GM21381 (cell line): ENCODE measurements around the gene WWC2.
"Not testable (repeated sequence)": the region's sequence is repeated elsewhere in the genome, so short reads cannot be mapped to it uniquely, and the experiment has no call there.

Source experiments
- ATAC-seq: cut with Tn5 transposase; IDR thresholded peaks from one replicate; pipeline ENCODE4 v1.9.1; 2021; ENCODE audit warnings: mild to moderate bottlenecking, moderate library complexity; ENCODE audit not compliant: unreplicated experiment

Gene WWC2

DNA sequence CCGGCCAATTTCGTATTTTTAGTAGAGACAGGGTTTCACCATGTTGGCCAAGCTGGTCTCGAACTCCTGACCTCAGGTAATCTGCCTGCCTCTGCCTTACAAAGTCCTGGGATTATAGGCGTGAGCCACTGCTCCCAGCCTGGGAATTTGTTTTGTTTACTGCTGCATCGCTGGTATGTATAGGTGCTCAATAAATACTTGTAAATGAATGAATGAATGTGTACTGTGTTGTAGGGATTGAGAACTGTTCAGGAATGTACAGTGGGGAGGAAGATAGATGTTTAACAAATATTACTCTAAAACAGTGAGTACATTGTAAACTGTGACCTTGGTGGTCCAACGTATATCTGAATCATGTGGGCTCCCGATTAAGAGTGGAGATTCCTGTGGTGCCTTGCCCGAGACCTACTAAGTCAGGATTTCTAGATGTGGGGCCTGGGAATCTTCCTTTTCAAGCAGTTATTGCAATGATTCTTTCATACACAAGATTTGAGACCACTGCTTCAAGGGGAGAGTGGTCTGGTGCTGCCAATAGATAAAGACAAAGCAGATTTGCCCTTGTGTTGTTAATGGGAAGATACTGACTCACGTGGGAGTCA lies 41.0 kb downstream of the WWC2 start:
- no peak for ATAC-seq

DNA sequence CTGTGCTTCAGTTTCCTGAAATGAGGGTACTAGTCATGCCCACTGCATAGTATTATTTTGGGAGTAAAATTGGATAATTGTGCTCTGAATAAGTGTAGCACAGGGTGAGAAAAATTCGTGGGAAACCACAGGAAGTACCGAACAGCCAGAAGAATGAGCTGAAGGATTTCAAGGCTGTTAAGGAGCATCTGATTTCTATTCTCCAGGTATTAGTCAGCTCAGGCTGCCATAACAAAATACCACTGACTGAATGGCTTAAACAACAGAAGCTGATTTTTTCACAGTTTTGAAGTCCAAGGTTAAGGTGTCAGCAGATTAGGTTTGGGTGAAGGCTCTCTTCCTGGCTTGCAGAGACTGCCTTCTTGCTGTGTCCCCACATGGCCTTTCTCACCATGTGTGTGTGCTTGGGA lies 41.9 kb downstream of the WWC2 start:
- no peak for ATAC-seq

GRCh38 chr4:183141997-183142396 lies 42.9 kb downstream of the WWC2 start:
- no peak for ATAC-seq

- ATAC-seq = no peak
These were observed 43.8 kb downstream of the WWC2 start for GRCh38 chr4:183142571-183143550.

GRCh38 chr4:183144787-183145186 lies 45.7 kb downstream of the WWC2 start:
- no peak for ATAC-seq

DNA sequence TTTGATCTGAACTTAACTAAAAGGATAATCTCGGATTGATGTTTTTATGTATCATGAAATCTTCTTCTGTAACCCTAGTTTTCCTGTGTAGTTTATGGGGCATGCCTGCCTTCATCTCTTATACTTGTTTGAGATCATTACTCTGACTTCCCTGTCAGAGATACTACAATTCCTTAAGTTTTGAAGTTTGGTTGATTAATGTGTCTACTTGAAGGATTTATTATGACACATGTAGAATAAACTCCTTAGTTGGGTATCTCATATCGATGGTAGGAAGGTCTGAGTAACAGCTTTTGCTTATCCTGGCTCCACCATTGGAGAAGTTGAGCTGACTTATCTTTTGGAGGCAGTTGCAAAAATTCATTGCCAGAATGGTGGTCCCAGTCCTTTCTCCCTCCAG lies 46.7 kb downstream of the WWC2 start:
- no peak for ATAC-seq

DNA sequence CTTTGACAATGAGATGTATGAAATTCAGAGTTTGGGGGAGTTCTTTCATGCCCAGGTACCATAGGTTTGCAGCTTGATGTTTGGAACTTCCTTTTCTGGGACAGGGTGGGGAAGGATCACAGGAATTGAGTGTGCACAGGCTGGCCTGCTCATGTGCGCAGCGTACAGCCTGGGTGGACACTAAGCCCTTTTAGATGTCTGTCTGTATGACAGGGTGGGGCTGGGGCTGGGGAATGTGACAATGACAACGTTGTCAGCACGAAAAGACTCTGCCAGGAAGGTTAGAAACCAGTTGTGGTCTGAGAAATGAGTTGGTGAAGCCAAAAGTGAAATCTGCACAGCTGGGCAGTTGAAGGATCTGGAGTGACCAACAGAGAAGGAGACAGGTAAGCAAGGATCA lies 47.4 kb downstream of the WWC2 start:
- no peak for ATAC-seq

DNA sequence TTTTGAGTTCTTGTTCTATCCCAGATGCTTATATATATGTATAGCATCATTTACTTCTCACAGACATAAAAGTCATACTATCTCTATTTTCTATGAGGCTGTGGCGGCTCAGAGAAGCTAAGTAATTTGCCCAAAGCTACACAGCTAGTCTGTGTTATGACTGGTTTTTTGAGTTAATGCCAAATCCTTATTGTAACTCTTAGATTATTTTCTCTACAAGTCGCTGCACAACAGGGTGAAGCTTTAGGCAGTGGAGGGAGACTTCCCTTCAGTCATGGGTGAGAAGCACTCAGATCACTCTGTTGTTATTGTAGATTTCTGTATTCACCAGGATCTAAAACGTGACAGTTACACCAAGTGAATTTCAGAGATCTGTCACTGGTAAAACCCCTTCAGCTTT lies 48.1 kb downstream of the WWC2 start:
- no peak for ATAC-seq

DNA sequence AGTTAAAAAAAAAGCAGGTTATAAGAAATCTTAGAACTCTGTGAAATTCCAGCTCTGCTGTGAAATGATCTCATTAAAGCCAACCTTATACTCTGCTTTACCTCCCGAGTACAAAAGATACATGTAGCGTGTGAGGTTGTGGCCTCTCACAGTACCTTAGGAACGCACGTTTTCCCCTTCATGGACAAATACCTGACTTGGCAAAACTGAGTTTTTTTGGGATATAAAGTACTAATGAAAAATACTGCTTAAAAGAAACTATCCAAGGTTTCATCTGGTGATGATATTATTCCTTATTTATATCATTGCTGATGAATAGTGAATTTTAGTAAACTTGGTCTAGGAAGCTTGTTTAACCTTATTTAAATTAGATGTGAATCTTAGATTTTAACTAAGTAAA lies 48.9 kb downstream of the WWC2 start:
- ATAC-seq = no peak

GRCh38 chr4:183149616-183150539 lies 50.8 kb downstream of the WWC2 start:
- no peak for ATAC-seq

DNA sequence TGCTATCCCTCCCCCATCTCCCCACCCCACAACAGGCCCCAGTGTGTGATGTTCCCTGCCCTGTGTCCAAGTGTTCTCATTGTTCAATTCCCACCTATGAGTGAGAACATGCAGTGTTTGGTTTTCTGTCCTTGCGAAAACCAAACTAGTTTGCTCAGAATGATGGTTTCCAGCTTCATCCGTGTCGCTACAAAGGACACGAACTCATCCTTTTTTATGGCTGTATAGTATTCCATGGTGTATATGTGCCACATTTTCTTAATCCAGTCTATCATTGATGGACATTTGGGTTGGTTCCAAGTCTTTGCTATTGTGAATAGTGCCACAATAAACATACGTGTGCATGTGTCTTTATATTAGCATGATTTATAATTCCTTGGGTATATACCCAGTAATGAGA lies 51.6 kb downstream of the WWC2 start:
- ATAC-seq = not testable (repeated sequence)

DNA sequence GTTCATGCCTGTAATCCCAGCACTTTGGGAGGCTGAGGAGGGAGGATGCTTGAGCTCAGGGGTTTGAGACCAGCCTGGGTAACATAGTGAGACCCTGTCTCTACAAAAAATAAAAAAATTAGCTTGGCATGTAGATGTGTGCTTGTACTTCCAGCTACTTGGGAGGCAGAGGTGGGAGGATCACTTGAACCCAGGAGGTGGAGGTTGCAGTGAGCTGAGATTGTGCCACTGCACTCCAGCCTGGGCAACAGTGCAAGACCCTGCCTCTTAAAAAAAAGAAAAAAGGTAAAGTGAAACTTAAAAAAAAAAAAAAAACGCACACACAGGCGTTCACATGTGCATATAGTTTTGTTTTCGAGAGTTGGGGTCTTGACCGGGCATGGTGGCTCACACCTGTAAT lies 53.2 kb downstream of the WWC2 start:
- not testable (repeated sequence) for ATAC-seq

GRCh38 chr4:183153190-183153916 lies 54.3 kb downstream of the WWC2 start:
- ATAC-seq = no peak

- ATAC-seq = no peak
These were observed 55.8 kb downstream of the WWC2 start for GRCh38 chr4:183154701-183155391.

DNA sequence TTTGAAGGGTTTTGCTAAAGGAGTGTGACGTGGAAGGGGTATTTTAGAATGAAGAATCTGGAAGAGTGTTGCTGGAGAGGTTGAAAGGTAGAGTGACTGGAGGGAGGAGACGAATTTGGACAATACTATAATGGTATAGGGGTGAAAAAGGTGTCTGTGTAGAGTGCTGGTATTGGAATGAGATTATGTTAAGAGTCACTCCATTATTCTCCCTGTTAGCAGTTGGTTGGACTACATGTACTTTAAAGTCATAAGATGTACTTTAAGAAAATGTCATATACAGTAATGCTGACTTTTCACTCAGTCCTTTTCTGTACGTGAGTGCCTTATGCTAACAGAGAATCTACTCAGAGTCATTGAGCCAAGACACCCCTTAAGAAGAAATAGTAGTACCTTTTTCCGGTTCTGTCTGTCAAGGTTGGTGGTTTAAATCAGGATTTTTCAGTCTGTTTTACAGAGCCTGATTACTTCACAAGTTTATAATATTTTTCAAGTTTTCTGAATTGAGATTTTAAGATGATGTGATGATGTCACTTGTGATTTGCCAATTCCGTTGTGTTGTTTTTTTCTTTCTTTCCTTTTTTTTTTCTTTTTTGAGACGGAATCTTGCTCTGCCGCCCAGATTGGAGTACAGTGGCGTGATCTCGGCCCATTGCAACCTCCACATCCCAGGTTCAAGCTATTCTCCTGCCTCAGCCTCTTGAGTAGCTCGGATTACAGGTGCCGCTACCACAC lies 56.6 kb downstream of the WWC2 start:
- ATAC-seq = no peak

DNA sequence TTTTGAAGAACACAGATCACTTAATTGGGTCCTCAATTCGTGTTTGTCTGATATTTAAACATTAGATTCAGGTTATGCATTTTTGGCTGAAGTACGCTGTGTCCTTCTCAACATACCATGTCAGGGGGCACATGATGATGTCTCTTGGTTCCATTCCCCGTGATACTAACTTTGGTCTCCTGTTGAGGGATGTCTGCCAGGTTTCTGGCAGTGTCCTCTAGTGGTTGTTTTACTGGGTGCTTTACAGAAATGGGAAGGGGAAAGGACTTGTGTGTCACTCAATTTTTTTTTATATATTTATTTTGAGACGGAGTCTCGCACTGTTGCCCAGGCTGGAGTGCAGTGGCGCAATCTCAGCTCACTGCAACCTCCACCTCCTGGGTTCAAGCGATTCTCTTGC lies 58.2 kb downstream of the WWC2 start:
- no peak for ATAC-seq

GRCh38 chr4:183158062-183158461 lies 59.0 kb downstream of the WWC2 start:
- ATAC-seq = no peak

DNA sequence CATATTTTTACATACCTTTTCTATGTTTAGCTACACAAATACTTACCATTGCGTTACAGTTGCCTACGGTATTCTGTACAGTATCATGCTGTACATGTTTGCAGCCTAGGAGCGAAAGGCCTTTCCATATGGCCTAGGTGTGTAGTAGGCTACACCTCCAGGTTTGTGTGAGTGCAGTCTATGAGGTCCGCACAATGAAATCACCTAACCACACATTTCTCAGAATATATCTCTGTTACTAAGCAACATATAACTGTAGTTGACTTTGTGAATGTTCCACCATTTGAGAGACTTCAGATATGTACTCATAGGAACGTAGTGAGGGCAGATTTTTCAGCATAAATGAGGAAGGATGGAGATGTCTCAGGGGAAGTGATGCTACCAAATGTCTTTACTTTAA lies 62.6 kb downstream of the WWC2 start:
- ATAC-seq = no peak

GRCh38 chr4:183163135-183163534 lies 64.1 kb downstream of the WWC2 start:
- ATAC-seq = no peak
